Loucy (cell line): ENCODE results near the gene COL25A1.

Source experiments
- H2AFZ ChIP-seq: fragments of 200-600 bp; sonication (generic); 2 replicates; pipeline ENCODE4 v1.6.0; 2016; ENCODE audit warnings: antibody characterized with exemption, mild to moderate bottlenecking, low read length, moderate library complexity
- H3F3A ChIP-seq: fragments of 200-600 bp; 2 replicates; pipeline ENCODE4 v1.6.0; 2016; ENCODE audit warnings: antibody characterized with exemption, low read depth, mild to moderate bottlenecking
- H3K27me3 ChIP-seq: fragments of 200-600 bp; sonication (generic); 2 replicates; pipeline ENCODE4 v1.6.1; 2014; ENCODE audit warnings: low read length, mild to moderate bottlenecking; ENCODE audit not compliant: insufficient read depth, poor library complexity, severe bottlenecking
- H3K36me3 ChIP-seq: fragments of 200-600 bp; sonication (generic); 2 replicates; pipeline ENCODE4 v1.6.1; 2016; ENCODE audit warnings: low read length; ENCODE audit not compliant: insufficient read depth
- H3K4me1 ChIP-seq: fragments of 200-600 bp; sonication (generic); 2 replicates; pipeline ENCODE4 v1.5.1; 2014; ENCODE audit warnings: low read length, mild to moderate bottlenecking; ENCODE audit not compliant: insufficient read depth, poor library complexity, severe bottlenecking
- H3K4me2 ChIP-seq: fragments of 200-600 bp; sonication (generic); 2 replicates; pipeline ENCODE4 v1.6.0; 2014; ENCODE audit warnings: antibody characterized with exemption, low read length, low read depth, mild to moderate bottlenecking; ENCODE audit not compliant: poor library complexity, severe bottlenecking
- H3K4me3 ChIP-seq: fragments of 200-600 bp; sonication (generic); 2 replicates; pipeline ENCODE4 v1.5.1; 2014; ENCODE audit warnings: low read length, mild to moderate bottlenecking, mixed read lengths; ENCODE audit not compliant: poor library complexity, severe bottlenecking
- H3K79me2 ChIP-seq: fragments of 200-600 bp; sonication (generic); 2 replicates; pipeline ENCODE4 v1.6.1; 2014; ENCODE audit warnings: low read length; ENCODE audit not compliant: insufficient read depth
- H3K9ac ChIP-seq: fragments of 200-600 bp; sonication (generic); 2 replicates; pipeline ENCODE4 v1.6.0; 2014; ENCODE audit warnings: mild to moderate bottlenecking, low read depth, low read length, moderate library complexity; ENCODE audit not compliant: poor library complexity, severe bottlenecking
- H3K9me2 ChIP-seq: fragments of 200-600 bp; sonication (generic); replicated peaks from 2 replicates; pipeline ENCODE4 v1.6.1; 2016; ENCODE audit warnings: low read depth, low read length, mixed read lengths
- H3K9me3 ChIP-seq: fragments of 200-600 bp; sonication (generic); 2 replicates; pipeline ENCODE4 v1.6.1; 2014; ENCODE audit warnings: mild to moderate bottlenecking, antibody characterized with exemption, low read length, low read depth; ENCODE audit not compliant: insufficient read depth
- H4K20me1 ChIP-seq: fragments of 200-600 bp; sonication (generic); 2 replicates; pipeline ENCODE4 v1.6.0; 2014; ENCODE audit warnings: antibody characterized with exemption, low read length, mild to moderate bottlenecking; ENCODE audit not compliant: insufficient read depth, poor library complexity, severe bottlenecking
- EZH2phosphoT487 ChIP-seq: fragments of 200-600 bp; IDR thresholded peaks from 2 replicates; pipeline ENCODE4 v1.6.1; 2018; ENCODE audit warnings: antibody characterized with exemption, mild to moderate bottlenecking, moderate library complexity, borderline replicate concordance
- TF ChIP-seq, protein P1 (sequence below): fragments of 200-600 bp; sonication (generic); conservative IDR thresholded peaks from 2 replicates; pipeline ENCODE4 v1.5.1; 2014; ENCODE audit warnings: mild to moderate bottlenecking, antibody characterized with exemption, low read length

The COL25A1 gene

DNA sequence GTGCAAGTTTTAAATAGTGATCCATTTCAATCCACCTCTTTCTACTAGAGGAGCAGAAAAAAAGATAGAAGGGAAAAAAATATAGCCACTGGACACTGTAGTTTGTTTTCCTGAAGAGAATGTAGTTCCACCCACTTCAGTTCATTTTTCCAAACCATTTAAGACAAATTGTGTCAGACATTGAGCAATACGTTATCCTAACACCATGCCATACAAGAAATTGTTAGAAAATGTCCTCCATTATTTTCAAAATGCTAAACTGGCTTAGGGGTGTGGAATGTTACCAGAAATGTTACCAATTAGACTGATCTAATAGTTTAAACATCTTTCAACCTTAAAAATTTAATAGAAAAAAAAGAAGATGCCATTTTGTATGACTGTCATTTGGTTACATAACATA is 491.0 kb downstream of the COL25A1 start:
- TF ChIP-seq EZH2phosphoT487, result no peak
- TF ChIP-seq, protein P1, sequence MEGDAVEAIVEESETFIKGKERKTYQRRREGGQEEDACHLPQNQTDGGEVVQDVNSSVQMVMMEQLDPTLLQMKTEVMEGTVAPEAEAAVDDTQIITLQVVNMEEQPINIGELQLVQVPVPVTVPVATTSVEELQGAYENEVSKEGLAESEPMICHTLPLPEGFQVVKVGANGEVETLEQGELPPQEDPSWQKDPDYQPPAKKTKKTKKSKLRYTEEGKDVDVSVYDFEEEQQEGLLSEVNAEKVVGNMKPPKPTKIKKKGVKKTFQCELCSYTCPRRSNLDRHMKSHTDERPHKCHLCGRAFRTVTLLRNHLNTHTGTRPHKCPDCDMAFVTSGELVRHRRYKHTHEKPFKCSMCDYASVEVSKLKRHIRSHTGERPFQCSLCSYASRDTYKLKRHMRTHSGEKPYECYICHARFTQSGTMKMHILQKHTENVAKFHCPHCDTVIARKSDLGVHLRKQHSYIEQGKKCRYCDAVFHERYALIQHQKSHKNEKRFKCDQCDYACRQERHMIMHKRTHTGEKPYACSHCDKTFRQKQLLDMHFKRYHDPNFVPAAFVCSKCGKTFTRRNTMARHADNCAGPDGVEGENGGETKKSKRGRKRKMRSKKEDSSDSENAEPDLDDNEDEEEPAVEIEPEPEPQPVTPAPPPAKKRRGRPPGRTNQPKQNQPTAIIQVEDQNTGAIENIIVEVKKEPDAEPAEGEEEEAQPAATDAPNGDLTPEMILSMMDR, result no peak
- Histone ChIP-seq H3K4me2 (no peak overlapping the region), H3K9me3 (no peaks in the 10 kb centered on the region), H3F3A (no peaks in the 10 kb centered on the region), H3K4me3 (no peak overlapping the region), H3K36me3 (no peaks in the 10 kb centered on the region), H3K4me1 (no peaks in the 10 kb centered on the region), H4K20me1 (no peaks in the 10 kb centered on the region), H3K9ac (no peak overlapping the region), H2AFZ (no peak overlapping the region), H3K27me3 (peaks cover 4% of the 10 kb centered on the region), H3K79me2 (no peaks in the 10 kb centered on the region), H3K9me2 (no peaks in the 10 kb centered on the region)

DNA sequence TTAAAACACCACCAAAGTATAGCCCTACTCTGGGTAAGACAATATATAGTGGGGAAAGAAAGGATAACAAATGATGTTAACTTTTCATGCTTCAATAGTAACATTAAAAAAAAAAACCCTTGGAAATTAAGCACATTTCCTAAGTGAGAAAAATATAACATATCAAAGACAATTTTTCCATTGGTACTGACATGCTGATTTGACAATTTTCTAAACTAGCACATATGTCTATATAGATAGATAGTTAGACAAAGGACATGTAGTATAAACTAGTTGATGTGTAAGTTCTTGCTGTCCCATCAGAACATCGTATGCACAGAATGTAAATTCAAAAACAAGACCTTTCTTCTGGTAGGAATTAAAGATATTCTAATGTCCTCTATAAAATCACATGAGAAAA is 492.4 kb downstream of the COL25A1 start:
- H3K9me3 ChIP-seq, result no peaks in the 10 kb centered on the region
- peaks cover 4% of the 10 kb centered on the region for H3K27me3 ChIP-seq
- H2AFZ ChIP-seq, result no peak overlapping the region
- H3K36me3 ChIP-seq, result no peaks in the 10 kb centered on the region
- no peak overlapping the region for H3K9ac ChIP-seq
- no peak overlapping the region for H3K4me3 ChIP-seq
- H3K79me2 ChIP-seq, result no peaks in the 10 kb centered on the region
- no peaks in the 10 kb centered on the region for H4K20me1 ChIP-seq
- no peaks in the 10 kb centered on the region for H3K4me1 ChIP-seq
- no peak overlapping the region for H3K4me2 ChIP-seq
- H3K9me2 ChIP-seq, result no peaks in the 10 kb centered on the region
- H3F3A ChIP-seq, result no peaks in the 10 kb centered on the region
- TF ChIP-seq, protein P1, result no peak

DNA sequence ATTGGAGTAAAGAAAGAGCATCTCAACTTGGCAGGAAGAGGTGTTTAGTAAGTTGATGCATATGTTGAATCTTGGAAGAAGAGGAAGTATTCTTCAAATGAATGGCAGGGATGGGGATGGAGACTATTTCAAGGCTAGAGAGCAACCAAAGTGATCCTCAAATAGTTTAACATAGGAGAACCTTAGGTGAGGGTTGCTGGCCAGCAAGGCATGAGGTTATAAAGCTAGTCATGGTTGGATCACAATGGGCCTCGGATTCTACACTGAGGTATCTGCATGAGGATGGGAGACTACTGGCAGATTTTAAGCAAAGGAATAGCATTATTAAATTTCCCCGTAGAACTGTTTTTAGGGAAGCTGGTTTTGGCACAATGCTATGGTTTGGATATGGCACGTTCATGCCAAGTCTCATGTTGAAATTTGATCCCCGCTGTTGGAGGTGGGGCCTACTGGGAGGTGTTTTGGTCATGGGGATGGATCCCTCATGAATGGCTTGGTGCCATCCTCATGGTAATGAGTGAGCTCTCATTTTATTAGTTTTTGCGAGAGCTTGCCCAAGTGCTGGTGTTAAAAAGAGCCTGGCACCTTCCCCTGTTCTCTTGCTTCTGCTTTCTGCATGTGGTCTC is 497.7 kb downstream of the COL25A1 start:
- no peak for TF ChIP-seq EZH2phosphoT487
- TF ChIP-seq, protein P1, result no peak
- Histone ChIP-seq H4K20me1 (no peaks in the 10 kb centered on the region), H3K9me3 (no peaks in the 10 kb centered on the region), H3K79me2 (no peaks in the 10 kb centered on the region), H3K36me3 (no peaks in the 10 kb centered on the region), H3K4me1 (no peaks in the 10 kb centered on the region), H3K9ac (no peak overlapping the region), H3F3A (no peaks in the 10 kb centered on the region), H3K9me2 (no peaks in the 10 kb centered on the region), H3K4me2 (no peak overlapping the region), H3K27me3 (no peaks in the 10 kb centered on the region), H2AFZ (no peak overlapping the region), H3K4me3 (no peak overlapping the region)
